Skeletal muscle satellite cell (primary cell): ENCODE results near the gene ITPKB.
"Not testable (repeated sequence)": the region's sequence is repeated elsewhere in the genome, so short reads cannot be mapped to it uniquely, and the experiment has no call there.

Source experiments
- H3K27me3 ChIP-seq: 2 replicates; pipeline ENCODE4 v1.7.0; 2013; ENCODE audit warnings: low read length; ENCODE audit not compliant: control insufficient read depth, insufficient read depth
- H3K36me3 ChIP-seq: 2 replicates; pipeline ENCODE4 v1.7.0; 2013; ENCODE audit warnings: mild to moderate bottlenecking, control low read depth, low read length; ENCODE audit not compliant: insufficient read depth
- H3K4me1 ChIP-seq: 2 replicates; pipeline ENCODE4 v1.7.0; 2013; ENCODE audit warnings: low read length; ENCODE audit not compliant: control insufficient read depth, insufficient read depth
- H3K4me2 ChIP-seq: 2 replicates; pipeline ENCODE4 v1.7.0; 2013; ENCODE audit warnings: mild to moderate bottlenecking, low read length
- H3K4me3 ChIP-seq: 2 replicates; pipeline ENCODE4 v1.7.0; 2013; ENCODE audit warnings: low read length
- H3K9ac ChIP-seq: 2 replicates; pipeline ENCODE4 v1.7.0; 2013; ENCODE audit warnings: mild to moderate bottlenecking, low read depth, low read length, moderate library complexity
- H3K9me3 ChIP-seq: replicated peaks from 2 replicates; pipeline ENCODE4 v1.7.0; 2013; ENCODE audit warnings: mild to moderate bottlenecking, control low read depth, low read length

ITPKB gene

DNA sequence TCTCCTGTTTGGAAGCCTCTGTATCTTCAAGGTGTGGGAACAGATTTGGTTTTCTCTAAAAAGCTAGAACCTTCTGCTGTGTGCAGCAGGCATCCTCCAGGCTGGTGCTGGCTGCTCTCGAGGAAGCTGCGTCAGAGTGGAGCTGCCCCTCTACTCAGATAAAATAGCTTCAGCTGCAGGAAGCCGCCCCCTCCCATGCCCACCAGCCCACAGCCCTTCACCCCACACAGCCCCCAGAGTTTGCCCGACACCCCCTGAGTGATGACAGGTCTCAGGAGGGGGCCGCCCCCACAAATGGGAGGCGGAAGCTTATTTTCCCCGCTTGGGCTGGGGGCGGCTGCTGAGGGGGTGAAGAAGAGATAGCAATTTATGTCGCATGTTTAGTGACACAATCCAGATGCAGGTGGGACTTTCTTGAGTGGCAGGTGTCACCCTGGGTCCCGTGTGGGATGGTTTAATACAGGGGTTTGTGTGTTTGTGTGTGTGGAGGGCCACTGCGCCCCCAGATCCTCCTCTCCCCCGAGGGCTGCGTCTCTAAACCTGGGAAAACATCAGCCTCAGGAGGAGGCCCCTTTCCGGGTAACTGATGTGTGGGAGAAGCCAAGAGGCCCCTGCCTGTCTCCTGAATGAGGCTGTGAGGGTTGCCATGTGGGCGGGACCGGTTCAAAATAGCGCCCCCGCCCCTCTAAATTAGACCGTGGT is 135.1 kb downstream of the ITPKB start:
- Histone ChIP-seq H3K9ac (no peak overlapping the region), H3K27me3 (peaks cover 36% of the 10 kb centered on the region), H3K4me2 (peak overlapping the region; percentile 73)

DNA sequence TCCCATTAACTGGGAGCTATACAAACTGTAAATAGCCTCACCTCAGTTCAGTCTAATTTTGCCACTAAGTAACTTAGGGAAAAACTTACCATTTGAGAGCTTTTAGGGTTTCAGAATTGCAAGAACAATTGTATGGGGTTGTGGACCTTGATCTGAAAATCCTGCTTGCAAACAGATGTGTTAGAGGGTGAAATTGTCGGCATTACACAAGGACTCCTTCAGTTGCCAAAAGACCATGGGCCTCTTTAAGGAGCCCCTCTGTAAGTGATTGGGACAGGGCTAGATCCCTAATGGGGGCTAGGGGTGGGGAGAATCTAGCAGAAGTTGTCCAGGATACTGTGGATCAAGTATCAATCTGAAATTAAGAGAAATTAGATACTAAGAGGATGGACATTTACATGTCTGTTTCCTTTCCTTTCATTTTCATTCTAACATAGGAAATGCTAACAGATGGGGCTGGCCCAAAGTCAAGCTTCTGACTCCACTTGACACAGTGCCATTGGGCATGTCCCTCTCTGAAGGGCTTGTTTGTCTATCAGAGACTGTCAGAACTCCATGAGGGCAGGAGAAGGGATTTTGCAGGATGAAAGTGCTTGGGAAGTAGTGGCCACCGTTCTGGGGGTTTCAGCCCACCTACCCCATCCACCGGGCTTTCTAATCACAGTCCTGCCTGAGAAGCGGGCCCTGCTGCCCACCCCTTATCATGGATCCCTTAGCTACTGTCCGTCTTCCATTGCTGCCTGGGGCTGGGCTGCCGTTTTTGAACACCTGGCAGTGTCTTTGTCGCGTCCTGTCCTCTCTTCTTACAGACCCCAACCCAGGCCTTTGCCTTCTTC is 135.8 kb downstream of the ITPKB start:
- Histone ChIP-seq H3K4me2 (peak overlapping the region; percentile 73), H3K4me3 (peak overlapping the region; percentile 25), H3K36me3 (no peaks in the 10 kb centered on the region), H3K9ac (no peak overlapping the region), H3K4me1 (peaks cover 17% of the 10 kb centered on the region), H3K9me3 (no peaks in the 10 kb centered on the region), H3K27me3 (peaks cover 37% of the 10 kb centered on the region)

More for the DNA sequence above, 135.1 kb downstream of the ITPKB start:
- Histone ChIP-seq H3K9me3 (no peaks in the 10 kb centered on the region), H3K4me1 (peaks cover 17% of the 10 kb centered on the region), H3K4me3 (no peak overlapping the region), H3K36me3 (no peaks in the 10 kb centered on the region)

DNA sequence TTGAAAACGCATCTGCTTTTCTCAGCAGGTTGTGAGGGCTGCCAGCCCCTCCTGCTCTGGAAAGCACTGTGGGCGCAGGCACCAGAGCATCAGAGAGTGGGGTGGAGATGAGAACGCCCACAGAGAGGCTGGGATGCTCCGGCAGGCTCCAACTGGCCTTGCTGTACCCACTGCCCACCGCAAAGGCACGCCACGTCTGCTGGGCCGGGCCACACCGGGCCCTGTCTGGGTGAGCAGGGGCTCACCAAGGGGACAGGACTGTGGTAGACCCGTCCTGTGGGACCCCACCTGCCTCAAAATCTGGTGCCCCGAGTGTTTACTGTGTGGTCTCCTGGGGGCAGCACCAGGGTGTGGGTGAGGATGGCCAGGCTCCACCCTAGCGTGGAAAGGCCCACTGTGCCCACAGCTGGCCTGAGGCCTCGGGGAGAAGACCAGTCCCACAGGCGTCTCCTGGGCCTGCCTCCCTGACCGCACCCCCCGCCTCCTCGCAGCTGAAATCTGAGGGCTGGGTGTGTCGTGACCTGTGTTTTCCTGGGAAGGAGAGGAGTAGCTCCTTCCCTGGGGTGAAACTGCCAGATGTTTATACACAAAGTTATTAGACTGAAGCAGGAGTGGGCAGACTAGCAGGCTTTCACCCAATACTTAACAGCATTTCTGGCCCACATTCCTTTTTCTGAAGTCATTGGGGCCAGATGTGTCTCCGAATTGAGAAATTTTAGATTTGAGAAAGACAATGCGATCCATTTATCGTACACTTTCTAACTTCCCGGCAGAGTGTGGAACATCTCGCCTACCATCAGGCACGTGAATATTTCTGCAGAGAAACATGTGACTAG is 136.7 kb downstream of the ITPKB start:
- Histone ChIP-seq H3K27me3 (peaks cover 42% of the 10 kb centered on the region), H3K36me3 (no peaks in the 10 kb centered on the region), H3K4me2 (peak overlapping the region; percentile 73), H3K9ac (no peak overlapping the region), H3K4me3 (peak overlapping the region; percentile 25), H3K9me3 (no peaks in the 10 kb centered on the region), H3K4me1 (peaks cover 17% of the 10 kb centered on the region)

DNA sequence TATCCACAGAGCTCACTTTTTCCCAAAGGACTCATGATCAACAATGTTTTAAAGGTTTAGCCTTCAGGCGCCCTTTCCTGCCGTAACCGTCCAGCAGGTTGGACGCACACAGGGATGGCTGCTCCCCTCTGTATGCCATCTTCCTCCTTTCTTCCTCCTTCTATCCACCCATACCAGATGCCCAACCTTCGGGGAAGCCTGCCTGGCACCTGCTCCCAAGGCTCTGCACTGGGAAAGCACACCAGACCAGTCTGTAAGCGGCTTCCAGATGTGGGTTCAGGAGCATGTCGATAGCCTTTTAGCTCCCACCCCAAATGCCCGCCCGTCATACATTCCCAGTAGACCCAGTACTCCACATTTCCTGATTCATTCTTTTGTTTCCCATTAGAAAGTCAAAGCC is 137.6 kb downstream of the ITPKB start:
- H3K4me1 ChIP-seq = peaks cover 17% of the 10 kb centered on the region
- no peak overlapping the region for H3K9ac ChIP-seq
- H3K36me3 ChIP-seq = no peaks in the 10 kb centered on the region
- no peak overlapping the region for H3K4me3 ChIP-seq
- no peaks in the 10 kb centered on the region for H3K9me3 ChIP-seq
- peaks cover 47% of the 10 kb centered on the region for H3K27me3 ChIP-seq
- no peak overlapping the region for H3K4me2 ChIP-seq

DNA sequence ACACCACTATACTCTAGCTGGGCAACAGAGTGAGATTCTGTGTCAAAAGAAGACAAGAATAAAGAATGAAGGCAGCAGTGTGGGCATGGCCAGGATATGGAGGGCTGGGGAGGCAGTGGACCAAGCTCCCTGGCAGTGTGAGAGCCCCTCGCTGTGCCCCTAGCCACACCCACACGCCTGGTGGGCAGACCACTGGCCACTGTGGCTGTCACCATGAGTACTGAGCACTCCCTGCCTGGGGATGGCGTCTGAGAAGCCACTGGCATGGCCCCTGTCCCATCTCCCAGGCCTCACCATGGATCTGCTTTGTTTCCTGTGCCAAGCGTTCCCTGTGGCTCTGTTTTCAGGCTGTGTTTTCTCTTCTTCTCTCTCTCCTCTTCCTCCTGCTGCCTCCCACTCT is 138.8 kb downstream of the ITPKB start:
- H3K9ac ChIP-seq = no peak overlapping the region
- H3K27me3 ChIP-seq = peaks cover 59% of the 10 kb centered on the region
- no peak overlapping the region for H3K4me2 ChIP-seq
- no peaks in the 10 kb centered on the region for H3K36me3 ChIP-seq
- H3K4me1 ChIP-seq = peaks cover 17% of the 10 kb centered on the region
- no peaks in the 10 kb centered on the region for H3K9me3 ChIP-seq
- no peak overlapping the region for H3K4me3 ChIP-seq

DNA sequence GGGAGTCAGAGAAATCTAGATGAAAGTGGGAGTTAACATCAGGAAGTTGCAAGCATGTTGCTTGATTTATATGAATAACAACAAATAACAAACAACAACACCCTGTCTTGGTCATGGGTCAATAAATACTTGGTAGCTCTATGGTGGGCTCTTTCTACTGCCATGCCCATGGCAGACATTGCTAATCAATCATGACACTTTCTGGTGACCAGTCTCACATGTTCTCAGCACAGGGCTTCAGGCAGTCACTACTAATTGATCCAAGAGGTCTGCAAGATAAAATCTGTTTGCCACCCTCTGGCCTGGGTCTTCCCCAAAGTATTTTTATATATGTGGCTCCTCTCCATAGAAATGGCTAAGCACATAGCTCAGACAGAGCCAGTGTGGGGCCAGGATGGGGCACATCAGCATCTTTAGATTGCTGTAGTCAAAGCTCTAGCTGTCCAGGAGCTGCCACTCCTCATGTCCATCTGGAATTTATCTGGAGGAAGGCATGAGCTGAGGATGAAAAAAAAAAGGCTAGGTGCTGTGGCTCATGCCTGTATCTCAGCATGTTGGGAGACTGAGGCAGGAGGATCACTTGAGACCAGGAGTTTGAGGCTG is 139.3 kb downstream of the ITPKB start:
- H3K4me3 ChIP-seq = no peak overlapping the region
- H3K36me3 ChIP-seq = no peaks in the 10 kb centered on the region
- no peaks in the 10 kb centered on the region for H3K9me3 ChIP-seq
- H3K27me3 ChIP-seq = peaks cover 57% of the 10 kb centered on the region
- no peak overlapping the region for H3K9ac ChIP-seq
- no peak overlapping the region for H3K4me2 ChIP-seq
- H3K4me1 ChIP-seq = peaks cover 17% of the 10 kb centered on the region

DNA sequence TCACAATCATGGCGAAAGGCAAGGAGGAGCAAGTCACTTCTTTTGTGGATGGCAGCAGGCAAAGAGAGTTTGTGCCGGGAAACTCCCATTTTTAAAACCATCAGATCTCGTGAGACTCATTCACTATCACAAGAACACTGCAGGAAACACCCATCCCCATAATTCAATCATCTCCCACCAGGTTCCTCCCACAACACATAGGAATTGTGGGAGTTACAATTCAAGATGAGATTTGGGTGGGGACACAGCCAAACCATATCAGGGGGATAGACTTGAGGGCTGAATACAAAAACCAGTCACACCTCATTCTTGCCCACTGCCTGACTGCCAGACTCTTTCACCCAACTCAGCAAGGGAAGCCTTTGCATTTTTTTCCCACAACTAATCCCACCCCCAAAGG is 140.1 kb downstream of the ITPKB start:
- not testable (repeated sequence) for H3K36me3 ChIP-seq, H3K9me3 ChIP-seq, H3K4me2 ChIP-seq, H3K4me3 ChIP-seq, H3K9ac ChIP-seq
- H3K4me1 ChIP-seq = peaks cover 17% of the 10 kb centered on the region
- peaks cover 57% of the 10 kb centered on the region for H3K27me3 ChIP-seq

DNA sequence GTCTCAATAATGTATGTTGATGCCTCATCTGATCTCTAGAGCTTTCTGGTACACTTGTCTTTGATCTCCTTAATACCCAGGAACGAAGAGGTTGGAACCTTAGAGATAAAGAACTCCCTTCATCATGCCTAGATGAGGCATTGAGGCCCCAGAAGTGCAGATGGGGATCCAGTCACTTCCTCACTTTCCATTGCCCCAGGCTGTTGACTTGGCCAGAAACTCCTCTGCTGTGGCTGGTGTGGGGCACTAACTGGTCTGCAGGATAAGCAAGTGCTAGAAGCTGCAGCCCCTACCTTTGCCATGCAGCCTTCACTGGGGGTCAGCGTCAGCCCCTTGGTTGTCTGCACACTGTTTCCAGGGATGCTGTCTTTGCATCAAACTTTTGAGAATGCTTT is 140.6 kb downstream of the ITPKB start:
- peaks cover 13% of the 10 kb centered on the region for H3K4me1 ChIP-seq
- no peak overlapping the region for H3K4me2 ChIP-seq
- no peak overlapping the region for H3K4me3 ChIP-seq
- no peaks in the 10 kb centered on the region for H3K9me3 ChIP-seq
- H3K27me3 ChIP-seq = peaks cover 60% of the 10 kb centered on the region
- H3K9ac ChIP-seq = no peak overlapping the region
- no peaks in the 10 kb centered on the region for H3K36me3 ChIP-seq

DNA sequence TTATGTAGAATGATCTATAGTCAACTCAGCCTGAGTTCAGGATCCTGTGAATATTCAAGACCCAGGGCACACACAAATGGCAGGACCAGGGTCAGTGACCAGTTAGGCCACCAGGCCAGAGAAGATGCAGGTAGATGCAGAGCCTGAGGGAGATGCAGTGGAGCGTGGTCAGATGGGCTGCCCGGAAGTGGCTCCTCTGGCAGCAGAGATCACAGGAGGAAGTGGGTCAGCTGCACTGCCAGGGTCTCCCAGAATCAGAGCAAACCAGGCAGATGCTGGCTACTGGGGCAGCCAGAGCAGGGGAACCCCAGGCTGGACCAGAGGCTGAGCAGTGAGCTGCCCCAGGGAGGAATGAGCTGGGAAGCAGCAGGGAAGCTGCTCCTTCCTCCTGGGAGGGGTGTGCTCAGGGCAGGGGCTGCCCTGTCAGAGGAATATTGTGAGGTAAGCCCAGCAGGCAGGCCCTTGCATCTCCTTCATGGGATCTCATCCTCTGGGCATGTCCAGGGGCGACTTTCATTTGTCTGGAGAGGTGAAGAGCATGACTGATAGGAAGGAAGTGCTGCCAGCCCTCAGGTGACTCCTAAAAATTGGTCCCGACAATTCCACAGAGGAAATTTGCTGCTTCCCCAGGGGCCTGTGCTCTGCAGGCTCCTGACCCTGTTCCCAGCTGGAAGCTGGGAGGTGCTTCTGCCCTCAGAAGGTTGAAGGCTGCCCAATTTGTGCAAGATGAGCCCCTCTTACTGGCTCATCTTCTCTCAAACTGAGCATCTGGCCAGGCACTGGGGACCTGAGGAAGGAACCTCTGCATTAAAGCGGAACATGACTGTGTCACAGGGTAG is 141.2 kb downstream of the ITPKB start:
- no peak overlapping the region for H3K9ac ChIP-seq
- peaks cover 63% of the 10 kb centered on the region for H3K27me3 ChIP-seq
- H3K9me3 ChIP-seq = no peaks in the 10 kb centered on the region
- H3K4me2 ChIP-seq = no peak overlapping the region
- no peak overlapping the region for H3K4me3 ChIP-seq
- H3K36me3 ChIP-seq = no peaks in the 10 kb centered on the region
- peaks cover 8% of the 10 kb centered on the region for H3K4me1 ChIP-seq

DNA sequence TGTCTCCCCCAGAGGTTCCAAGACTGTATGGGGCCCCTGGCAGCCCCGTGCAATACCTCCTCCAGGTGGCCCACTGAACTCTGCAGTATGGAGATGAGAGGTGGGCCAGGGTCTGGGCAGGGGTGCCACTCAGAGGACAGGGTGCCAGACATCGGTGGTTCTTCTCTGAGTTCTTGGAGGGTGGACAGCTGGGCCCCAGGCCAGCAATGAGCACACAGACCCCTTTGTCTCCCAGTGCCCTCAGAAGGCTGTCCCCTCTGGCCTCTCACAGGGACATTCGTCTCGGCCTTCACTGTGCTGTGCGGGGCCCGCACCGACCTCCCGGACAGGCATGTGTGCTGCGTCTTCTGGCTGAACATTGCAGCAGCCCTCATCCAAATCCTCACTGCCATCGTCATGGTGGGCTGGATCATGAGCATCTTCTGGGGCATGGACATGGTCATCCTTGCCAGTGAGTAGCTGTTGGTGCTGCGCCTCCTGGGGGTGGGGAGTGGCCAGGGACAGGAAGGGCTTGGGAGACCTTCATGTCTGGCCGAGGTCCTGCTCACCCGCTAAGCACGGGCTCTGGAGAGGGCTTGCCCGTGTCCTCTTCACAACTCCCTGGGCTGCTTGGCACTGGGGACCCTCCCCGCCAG is 142.4 kb downstream of the ITPKB start:
- Histone ChIP-seq H3K36me3 (no peaks in the 10 kb centered on the region), H3K9me3 (no peaks in the 10 kb centered on the region), H3K27me3 (peaks cover 64% of the 10 kb centered on the region), H3K9ac (no peak overlapping the region), H3K4me1 (no peaks in the 10 kb centered on the region), H3K4me2 (no peak overlapping the region), H3K4me3 (no peak overlapping the region)
